SU-DHL-6 (cell line): Measurements from ENCODE around the gene PRICKLE2.

ENCODE experiments used
- H2AFZ ChIP-seq: fragments of 200-600 bp; sonication (generic); 2 replicates; pipeline ENCODE4 v1.6.1; 2014; ENCODE audit warnings: low read depth, mild to moderate bottlenecking, moderate library complexity, mixed read lengths, antibody characterized with exemption, low read length; ENCODE audit not compliant: severe bottlenecking
- H3F3A ChIP-seq: fragments of 200-600 bp; shearing (Covaris generic); 2 replicates; pipeline ENCODE4 v1.6.0; 2016; ENCODE audit warnings: antibody characterized with exemption, mild to moderate bottlenecking; ENCODE audit not compliant: insufficient read depth
- H3K27ac ChIP-seq: fragments of 200-600 bp; sonication (generic); 2 replicates; pipeline ENCODE4 v1.5.1; 2016; ENCODE audit warnings: low read depth, mild to moderate bottlenecking, low read length, moderate library complexity, mixed read lengths
- H3K27me3 ChIP-seq: fragments of 200-600 bp; sonication (generic), shearing (Covaris generic); 2 replicates; pipeline ENCODE4 v1.6.0; 2014; ENCODE audit warnings: mild to moderate bottlenecking, low read length
- H3K36me3 ChIP-seq: fragments of 200-600 bp; sonication (generic); 2 replicates; pipeline ENCODE4 v1.6.1; 2014; ENCODE audit warnings: mild to moderate bottlenecking, low read length, mixed read lengths
- H3K4me2 ChIP-seq: fragments of 300-600, 200-600 bp; shearing (Covaris generic), sonication (generic); 2 replicates; pipeline ENCODE4 v1.6.0; 2014; ENCODE audit warnings: low read length, low read depth, mild to moderate bottlenecking; ENCODE audit not compliant: poor library complexity, severe bottlenecking
- H3K4me3 ChIP-seq: fragments of 200-600 bp; sonication (generic); 2 replicates; pipeline ENCODE4 v1.5.1; 2014; ENCODE audit warnings: antibody characterized with exemption, low read length, mild to moderate bottlenecking, mixed read lengths; ENCODE audit not compliant: insufficient read depth, poor library complexity, severe bottlenecking
- H3K79me2 ChIP-seq: fragments of 200-600 bp; sonication (generic); 2 replicates; pipeline ENCODE4 v1.6.1; 2014; ENCODE audit warnings: mild to moderate bottlenecking, low read length, moderate library complexity; ENCODE audit not compliant: insufficient read depth
- H3K9ac ChIP-seq: fragments of 200-600 bp; sonication (generic); 2 replicates; pipeline ENCODE4 v1.7.0; 2014; ENCODE audit warnings: mild to moderate bottlenecking, low read length
- H3K9me2 ChIP-seq: fragments of 200-600 bp; sonication (generic); replicated peaks from 2 replicates; pipeline ENCODE4 v1.6.1; 2014; ENCODE audit warnings: low read length; ENCODE audit not compliant: insufficient read depth
- H3K9me3 ChIP-seq: fragments of 200-600 bp; sonication (generic); 2 replicates; pipeline ENCODE4 v1.6.1; 2014; ENCODE audit warnings: low read length, mixed read lengths; ENCODE audit not compliant: insufficient read depth
- H4K20me1 ChIP-seq: fragments of 200-600 bp; sonication (generic); 2 replicates; pipeline ENCODE4 v1.6.1; 2014; ENCODE audit warnings: low read depth, mild to moderate bottlenecking, antibody characterized with exemption, low read length, moderate library complexity, mixed read lengths
- CTCF ChIP-seq: fragments of 200-600 bp; sonication (generic); IDR thresholded peaks from one replicate; pipeline ENCODE4 v1.5.1; 2017; ENCODE audit warnings: antibody characterized with exemption, mild to moderate bottlenecking, low read length, moderate library complexity; ENCODE audit not compliant: insufficient read depth, poor library complexity, severe bottlenecking
- EZH2phosphoT487 ChIP-seq: fragments of 200-600 bp; sonication (generic), shearing (Covaris generic); conservative IDR thresholded peaks from 2 replicates; pipeline ENCODE4 v1.6.1; 2018; ENCODE audit warnings: mild to moderate bottlenecking, antibody characterized with exemption, low read length, moderate library complexity, mixed read lengths

The PRICKLE2 gene

DNA sequence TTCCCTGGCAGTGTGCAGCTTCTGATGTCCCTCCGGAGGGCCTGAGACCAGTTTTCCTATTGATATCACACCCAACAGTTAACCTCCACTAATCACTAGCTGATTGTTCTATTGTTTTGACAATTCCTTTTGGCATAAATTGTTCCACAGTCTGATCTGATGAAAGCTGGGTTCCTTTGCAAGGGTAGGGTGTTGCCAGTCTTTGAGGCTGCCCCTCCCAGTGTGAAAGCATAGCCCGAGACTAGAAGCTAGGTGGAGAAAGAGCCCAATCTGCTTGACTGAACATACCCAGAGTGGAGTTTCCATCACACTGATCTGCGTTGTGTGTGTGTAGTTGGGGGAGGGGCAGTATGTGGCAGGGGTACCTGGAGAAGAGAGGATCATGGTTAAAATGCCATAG is 10.3 kb upstream of the PRICKLE2 start:
- no peaks in the 10 kb centered on the region for H3K79me2 ChIP-seq
- no peaks in the 10 kb centered on the region for H4K20me1 ChIP-seq
- no peaks in the 10 kb centered on the region for H3F3A ChIP-seq
- no peak overlapping the region for H3K27ac ChIP-seq
- H3K9me3 ChIP-seq, result no peaks in the 10 kb centered on the region
- H3K36me3 ChIP-seq, result no peaks in the 10 kb centered on the region
- H3K9ac ChIP-seq, result no peak overlapping the region
- no peak overlapping the region for H3K4me3 ChIP-seq
- H2AFZ ChIP-seq, result no peak overlapping the region
- H3K9me2 ChIP-seq, result no peaks in the 10 kb centered on the region
- no peak for TF ChIP-seq CTCF
- TF ChIP-seq EZH2phosphoT487, result no peak
- H3K4me2 ChIP-seq, result no peak overlapping the region
- H3K27me3 ChIP-seq, result no peaks in the 10 kb centered on the region

- no peak overlapping the region for H3K9ac ChIP-seq
- H3K27ac ChIP-seq, result no peak overlapping the region
- no peak overlapping the region for H2AFZ ChIP-seq
- H3F3A ChIP-seq, result no peaks in the 10 kb centered on the region
- H3K4me3 ChIP-seq, result no peak overlapping the region
- H3K79me2 ChIP-seq, result no peaks in the 10 kb centered on the region
- H3K27me3 ChIP-seq, result no peaks in the 10 kb centered on the region
- H3K9me3 ChIP-seq, result no peaks in the 10 kb centered on the region
- no peaks in the 10 kb centered on the region for H4K20me1 ChIP-seq
- TF ChIP-seq EZH2phosphoT487 (no peak), CTCF (no peak)
- no peaks in the 10 kb centered on the region for H3K36me3 ChIP-seq
- H3K9me2 ChIP-seq, result no peaks in the 10 kb centered on the region
- H3K4me2 ChIP-seq, result no peak overlapping the region
Observed at GRCh38 chr3:64234571-64234970, 9.3 kb upstream of the PRICKLE2 start.

- Histone ChIP-seq H3K79me2 (no peaks in the 10 kb centered on the region), H3K9me2 (no peaks in the 10 kb centered on the region), H4K20me1 (no peaks in the 10 kb centered on the region), H2AFZ (no peak overlapping the region), H3K36me3 (no peaks in the 10 kb centered on the region), H3K4me3 (no peak overlapping the region), H3K9me3 (no peaks in the 10 kb centered on the region), H3K27ac (no peak overlapping the region), H3F3A (no peaks in the 10 kb centered on the region), H3K4me2 (no peak overlapping the region), H3K9ac (no peak overlapping the region), H3K27me3 (no peaks in the 10 kb centered on the region)
- TF ChIP-seq EZH2phosphoT487 (no peak), CTCF (no peak)
Observed at GRCh38 chr3:64232821-64233220, 7.6 kb upstream of the PRICKLE2 start.

GRCh38 chr3:64229903-64230302 is 4.6 kb upstream of the PRICKLE2 start:
- Histone ChIP-seq H2AFZ (no peak overlapping the region), H3K4me2 (no peak overlapping the region), H3K36me3 (no peaks in the 10 kb centered on the region), H3K27ac (no peak overlapping the region), H3K9me2 (no peaks in the 10 kb centered on the region), H3K4me3 (no peak overlapping the region), H3F3A (no peaks in the 10 kb centered on the region), H3K9ac (no peak overlapping the region), H3K79me2 (no peaks in the 10 kb centered on the region), H3K27me3 (no peaks in the 10 kb centered on the region), H4K20me1 (no peaks in the 10 kb centered on the region), H3K9me3 (no peaks in the 10 kb centered on the region)
- TF ChIP-seq EZH2phosphoT487, result no peak
- no peak for TF ChIP-seq CTCF
